ENCODE data around the gene RNF40.

Gene RNF40

GRCh38 chr16:30764816-30765465 is 2.8 kb downstream of the RNF40 start:
- DNase-seq: no peak

- no peak for DNase-seq
These were observed 4.2 kb downstream of the RNF40 start for GRCh38 chr16:30766206-30766932.

DNA sequence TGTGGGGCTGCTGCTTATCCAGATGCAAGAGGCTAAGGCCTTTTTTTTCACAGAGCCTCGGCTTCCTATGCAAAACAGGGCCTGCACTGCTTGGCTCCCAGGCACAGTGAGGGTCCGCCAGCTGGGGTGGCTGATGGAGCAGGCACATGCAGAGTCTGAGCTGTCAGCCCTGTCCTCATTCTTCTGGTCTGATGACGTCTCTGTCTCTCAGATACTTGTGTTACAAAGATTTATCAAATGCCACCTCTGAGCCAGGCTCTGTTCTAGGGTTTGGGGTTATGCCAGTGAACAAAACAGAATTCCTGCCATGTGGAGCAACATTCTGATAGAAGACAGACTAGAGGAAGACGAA is 4.8 kb downstream of the RNF40 start:
- DNase-seq: no peak

GRCh38 chr16:30767767-30768465 is 5.8 kb downstream of the RNF40 start:
- no peak for DNase-seq

GRCh38 chr16:30768583-30769181 is 6.6 kb downstream of the RNF40 start:
- DNase-seq: no peak

GRCh38 chr16:30769379-30770089 is 7.4 kb downstream of the RNF40 start:
- no peak for DNase-seq

- DNase-seq: no peak
These were observed 9.6 kb downstream of the RNF40 start for GRCh38 chr16:30771726-30772125.

DNA sequence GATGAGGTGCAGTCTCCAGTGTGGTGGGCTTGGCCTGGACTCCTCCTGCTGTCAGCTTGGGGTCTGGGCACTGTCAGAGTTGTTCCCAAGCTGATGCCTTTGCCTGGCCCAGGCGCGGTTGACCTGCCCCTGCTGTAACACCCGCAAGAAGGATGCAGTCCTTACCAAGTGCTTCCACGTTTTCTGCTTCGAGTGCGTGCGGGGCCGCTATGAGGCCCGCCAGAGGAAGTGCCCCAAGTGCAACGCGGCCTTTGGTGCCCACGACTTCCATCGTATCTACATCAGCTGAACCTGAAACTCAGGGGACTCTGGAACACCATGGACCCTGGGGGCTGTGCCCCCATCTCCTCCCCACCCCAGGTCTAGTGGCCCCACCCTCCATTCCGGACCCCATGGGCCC is 11.7 kb downstream of the RNF40 start:
- no peak for DNase-seq

- DNase-seq: no peak
These were observed 12.4 kb downstream of the RNF40 start for GRCh38 chr16:30774367-30775130.

DNA sequence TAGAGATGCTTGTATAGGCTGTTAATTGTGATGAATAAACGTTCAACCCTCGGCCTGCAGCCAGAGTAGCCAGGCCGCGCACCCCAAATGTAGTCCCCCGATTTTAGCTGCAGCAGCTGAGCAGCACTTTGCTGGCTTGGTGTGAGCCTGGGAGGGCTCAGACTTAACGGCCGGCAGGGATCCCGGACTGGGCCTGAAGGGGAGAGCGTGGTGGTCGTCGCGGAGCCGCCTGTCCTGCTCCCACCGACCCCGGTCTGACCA is 12.9 kb downstream of the RNF40 start:
- DNase-seq: no peak

DNA sequence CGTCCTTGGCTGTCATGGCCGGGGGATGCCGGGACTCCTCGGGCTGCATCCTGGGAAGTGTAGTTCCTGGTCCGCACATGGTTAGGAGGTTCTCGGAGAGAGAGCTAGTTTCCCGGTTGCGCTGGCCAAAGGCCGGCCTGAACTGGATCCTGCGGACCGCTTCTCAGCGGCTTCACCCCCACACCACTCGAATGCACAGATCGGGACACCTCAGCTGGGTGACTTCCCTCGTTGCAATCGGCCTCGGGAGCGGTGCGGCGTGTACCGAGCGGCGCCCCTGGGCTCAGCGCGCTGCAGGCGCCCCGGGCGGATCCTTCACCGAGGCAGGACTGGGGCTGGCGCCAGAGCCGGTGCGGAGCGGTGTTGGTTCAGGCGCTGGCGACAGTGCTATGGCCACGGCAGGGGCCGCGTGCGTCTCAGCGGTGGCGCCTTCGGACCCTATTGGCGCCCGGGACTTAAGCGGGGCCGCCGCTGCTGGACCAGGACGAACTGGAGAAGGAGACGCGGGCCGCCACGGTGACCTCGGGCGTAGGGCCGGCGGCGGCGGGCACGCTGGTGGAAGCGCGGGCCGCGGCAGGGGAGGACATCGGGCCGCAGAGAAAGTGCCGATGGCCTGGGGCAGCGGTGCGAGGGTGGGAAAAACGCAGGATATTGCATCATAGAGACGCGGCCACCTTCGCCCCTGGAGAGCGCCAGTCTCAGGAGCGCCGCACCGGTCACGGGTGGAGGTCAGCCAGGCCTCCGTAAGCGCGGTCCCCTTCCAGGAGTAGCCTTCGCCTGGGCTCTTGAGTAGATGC is 13.5 kb downstream of the RNF40 start:
- DNase-seq: no peak

GRCh38 chr16:30777591-30778297 is 15.6 kb downstream of the RNF40 start:
- no peak for DNase-seq

DNA sequence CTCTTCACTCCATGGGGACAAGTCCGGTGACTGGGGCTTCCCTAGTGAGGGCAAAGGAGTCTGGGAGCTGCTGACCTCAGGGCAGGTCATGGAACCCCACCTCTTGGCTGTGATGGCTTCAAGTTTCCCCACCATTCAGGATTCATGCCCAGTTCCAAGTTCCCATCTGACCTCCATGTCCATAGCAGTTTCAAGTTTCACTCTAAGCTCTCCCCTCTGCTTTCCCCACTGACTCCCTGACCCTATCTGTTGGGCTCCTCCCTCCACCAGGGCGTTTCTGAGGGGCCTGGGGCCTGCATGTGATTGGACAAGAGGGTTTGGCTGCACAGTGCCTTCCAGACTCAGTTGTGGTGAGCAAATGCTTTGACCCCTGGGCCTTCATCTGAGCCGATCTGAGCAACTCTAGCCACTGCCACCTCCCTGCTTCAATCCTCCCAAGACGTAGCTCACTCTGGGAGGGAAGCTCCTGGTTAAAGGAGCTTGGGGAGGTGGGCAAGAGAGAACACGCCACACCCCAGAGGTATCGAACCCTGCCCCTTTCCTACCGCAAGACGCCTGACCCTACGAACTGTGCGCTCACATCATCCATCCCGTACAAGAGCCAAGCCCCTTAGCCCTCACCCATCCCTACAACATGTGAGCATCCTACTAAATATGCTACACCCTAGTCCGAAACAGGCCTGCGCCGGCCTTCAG is 16.6 kb downstream of the RNF40 start:
- DNase-seq: no peak

DNA sequence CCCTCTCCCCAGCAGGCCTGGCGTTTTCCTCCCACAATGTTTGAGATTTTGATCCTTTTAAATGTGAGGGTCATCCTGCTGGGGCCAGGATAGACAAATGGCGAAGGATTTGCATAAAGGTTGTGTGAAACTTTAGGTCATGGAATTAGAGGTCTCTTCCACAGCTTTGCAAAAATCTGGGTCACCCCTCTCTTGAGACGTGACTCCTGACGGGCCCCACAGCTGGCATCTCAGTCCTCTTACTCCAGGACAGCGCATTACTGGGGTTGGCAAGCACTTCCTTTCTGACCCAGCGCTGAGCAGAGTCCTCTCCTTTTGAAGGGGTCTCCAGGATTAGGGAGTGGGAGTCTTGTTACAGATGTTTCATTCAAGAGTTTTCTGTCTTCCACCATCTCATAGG is 17.5 kb downstream of the RNF40 start:
- DNase-seq: no peak

GRCh38 chr16:30780021-30780420 is 17.9 kb downstream of the RNF40 start:
- DNase-seq: no peak

GRCh38 chr16:30780549-30780948 is 18.4 kb downstream of the RNF40 start:
- no peak for DNase-seq

GRCh38 chr16:30782486-30783279 is 20.6 kb downstream of the RNF40 start:
- no peak for DNase-seq

DNA sequence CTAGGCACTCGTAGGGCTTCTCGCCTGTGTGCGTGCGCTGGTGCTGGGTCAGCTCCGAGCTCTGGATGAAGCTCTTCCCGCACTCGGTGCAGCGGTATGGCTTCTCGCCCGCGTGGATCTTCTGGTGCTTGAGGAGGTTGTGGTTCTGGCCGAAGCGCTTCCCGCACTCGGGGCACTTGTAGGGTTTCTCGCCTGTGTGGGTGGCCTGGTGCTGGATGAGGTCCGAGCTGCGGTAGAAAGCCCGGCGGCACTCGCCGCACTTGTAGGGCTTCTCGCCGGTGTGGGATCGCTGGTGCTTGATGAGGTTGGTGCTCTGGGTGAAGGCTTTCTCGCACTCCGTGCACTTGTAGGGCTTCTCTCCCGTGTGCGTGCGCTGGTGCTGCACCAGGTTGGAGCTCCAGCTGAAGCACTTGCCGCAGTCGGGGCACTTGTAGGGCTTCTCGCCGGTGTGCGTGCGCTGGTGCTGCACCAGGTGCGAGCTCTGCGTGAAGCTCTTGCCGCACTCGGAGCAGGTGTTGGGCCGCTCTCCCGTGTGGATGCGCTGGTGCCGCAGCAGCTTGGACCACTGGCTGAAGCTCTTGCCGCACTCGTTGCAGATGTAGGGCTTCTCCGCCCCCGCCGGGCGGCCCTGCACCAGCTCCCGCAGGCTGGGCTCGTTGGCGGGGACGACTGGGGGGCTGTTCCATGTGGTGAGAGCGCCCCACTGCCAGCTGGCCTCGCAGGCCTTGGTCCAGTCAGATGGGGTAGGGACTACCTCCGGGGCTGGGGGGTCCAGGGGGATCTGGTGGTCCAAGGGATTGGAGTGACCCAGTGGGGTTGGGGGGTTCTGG is 21.4 kb downstream of the RNF40 start:
- DNase-seq: no peak

GRCh38 chr16:30784215-30784614 is 22.1 kb downstream of the RNF40 start:
- no peak for DNase-seq
